AML-193 (cell line): ENCODE data around the gene B4GALNT3.

Source experiments
- DNase-seq, 2 experiments: peaks; one replicate each; lab custom pipeline; 2025; lab: John Stamatoyannopoulos, UW

B4GALNT3 gene

DNA sequence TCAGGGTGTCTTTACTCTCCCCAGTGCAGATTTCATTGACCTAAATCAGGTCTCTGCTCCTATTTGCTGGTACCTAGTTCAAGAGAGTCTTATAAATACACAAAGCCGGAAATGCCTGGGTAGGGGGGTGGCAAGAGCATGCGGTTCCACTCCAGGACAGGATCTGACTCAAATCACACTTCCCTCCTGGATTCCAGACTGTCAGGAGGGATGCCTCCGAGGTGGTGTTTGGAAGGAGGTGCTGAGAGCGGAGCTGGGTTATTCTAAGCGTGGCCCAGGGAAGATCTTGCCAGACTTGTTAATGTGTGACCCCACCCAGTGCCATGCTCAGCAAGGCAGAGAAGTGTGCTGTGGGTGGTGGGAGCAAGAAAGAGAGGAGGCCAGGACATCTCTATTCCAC, 49.8 kb downstream of the B4GALNT3 start:
- no peak for DNase-seq

GRCh38 chr12:510071-510825, 50.5 kb downstream of the B4GALNT3 start:
- no peak for DNase-seq

GRCh38 chr12:512933-513332, 53.2 kb downstream of the B4GALNT3 start:
- no peak for DNase-seq

GRCh38 chr12:513446-513845, 53.7 kb downstream of the B4GALNT3 start:
- no peak for DNase-seq

DNA sequence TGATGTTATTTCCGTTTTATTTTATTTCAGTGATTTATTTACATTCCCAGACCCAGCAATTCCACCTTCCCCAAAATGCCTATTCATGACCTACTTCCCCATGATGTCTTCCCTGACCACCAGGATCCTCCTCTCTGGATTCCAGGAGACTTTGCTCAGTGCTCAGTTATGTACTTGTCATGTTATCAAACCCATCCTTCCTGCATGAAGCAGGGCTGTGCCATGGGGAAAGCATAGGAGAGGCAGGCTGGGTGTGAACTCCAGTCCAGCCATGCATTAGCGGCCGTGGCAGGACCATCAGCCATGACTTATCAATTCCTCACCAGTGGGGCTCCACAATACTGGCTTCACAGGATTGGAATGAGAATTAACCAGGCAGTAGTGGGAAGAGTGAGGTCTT, 57.8 kb downstream of the B4GALNT3 start:
- DNase-seq, result no peak

GRCh38 chr12:520119-520518, 60.4 kb downstream of the B4GALNT3 start:
- DNase-seq, result no peak

DNA sequence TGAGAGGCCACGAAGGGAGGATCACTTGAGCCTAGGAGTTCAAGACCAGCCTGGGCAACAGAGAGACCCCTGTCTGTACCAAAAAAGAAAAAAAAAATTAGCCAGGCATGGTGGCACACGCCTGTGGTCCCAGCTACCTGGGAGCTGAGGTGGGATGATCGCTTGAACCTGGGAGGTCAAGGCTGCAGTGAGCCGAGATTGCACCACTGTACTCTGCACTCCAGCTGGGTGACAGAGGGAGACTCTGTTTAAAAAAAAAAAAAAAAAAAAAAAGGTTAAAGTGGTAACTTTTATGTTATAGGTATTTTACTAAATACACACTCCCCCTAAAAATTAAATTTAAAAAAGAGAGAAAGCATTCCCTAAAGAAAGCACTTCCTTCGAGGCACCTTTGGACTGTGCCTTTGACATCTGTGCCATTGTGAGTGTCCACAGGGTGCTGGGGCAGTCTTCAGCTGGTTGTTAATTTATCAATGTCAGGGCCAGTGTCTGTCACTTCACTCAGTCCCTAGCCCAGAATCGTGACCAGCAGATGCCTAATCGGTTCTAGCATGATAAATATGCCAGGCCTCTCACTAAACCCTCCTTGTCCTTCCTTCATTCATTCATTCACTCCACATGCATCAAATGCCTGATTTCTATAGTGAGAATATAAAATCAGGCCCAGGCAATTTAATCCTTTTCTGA, 63.1 kb downstream of the B4GALNT3 start:
- no peak for DNase-seq

- DNase-seq, result no peak
Observed at GRCh38 chr12:524167-524951, 64.6 kb downstream of the B4GALNT3 start.

DNA sequence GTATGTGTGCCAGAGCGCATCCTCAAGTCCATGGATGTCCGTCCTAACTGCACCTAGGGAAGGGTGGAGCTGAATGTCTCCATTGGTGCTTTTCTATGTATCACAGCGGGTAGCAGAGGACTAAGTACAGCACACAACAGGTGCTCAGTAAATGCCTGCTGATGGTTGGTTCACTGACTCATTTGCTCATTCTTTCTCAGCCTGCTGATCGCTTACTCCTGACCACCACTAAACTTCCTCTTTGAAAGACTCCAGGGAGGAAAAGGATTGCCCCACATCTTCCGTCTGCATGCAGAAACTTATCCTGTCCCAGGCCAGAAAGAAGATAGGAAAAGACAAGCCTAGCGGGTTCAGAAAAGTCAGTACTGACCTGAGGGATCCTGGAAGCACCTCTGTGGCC, 66.3 kb downstream of the B4GALNT3 start:
- peak; percentile 31 for DNase-seq

DNA sequence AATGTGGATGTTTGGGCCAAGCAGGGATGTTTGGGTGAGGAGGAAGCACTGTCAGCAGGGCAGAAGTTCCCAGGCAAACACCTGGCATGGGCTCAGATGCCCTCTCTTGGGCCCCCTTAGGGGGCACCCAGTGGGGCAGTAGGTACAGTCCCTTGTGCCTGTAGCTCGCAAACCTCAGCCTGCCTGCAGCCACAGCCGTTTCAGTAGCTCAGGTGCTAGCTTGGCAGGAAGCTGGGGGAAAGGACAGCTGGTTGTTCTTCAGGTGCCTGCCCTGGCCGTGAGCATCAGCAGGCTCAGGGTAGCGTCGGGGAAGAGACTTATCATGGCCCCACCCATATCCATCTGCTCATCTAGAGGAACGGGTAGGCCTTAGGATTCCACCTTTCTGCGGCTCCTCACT, 67.5 kb downstream of the B4GALNT3 start:
- no peak for DNase-seq

DNA sequence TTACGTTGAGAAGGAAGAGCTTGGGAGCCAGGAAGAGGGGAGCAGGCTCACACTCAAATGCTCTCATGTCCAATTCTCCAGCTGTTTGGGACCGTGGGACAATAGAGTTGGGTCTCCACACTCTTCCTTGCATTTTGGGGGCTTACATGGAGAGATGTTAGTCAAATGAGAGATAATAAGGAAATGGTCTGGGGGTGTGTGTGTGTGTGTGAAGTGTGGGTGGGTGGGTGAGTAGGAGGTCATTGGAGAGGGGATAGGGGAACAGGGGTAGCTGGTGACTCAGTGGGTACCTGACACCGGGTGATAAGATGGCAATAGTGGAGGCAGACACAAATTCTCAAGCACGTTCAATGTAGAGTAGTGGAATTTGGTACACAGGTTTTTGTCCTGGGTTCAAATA, 68.0 kb downstream of the B4GALNT3 start:
- no peak for DNase-seq

GRCh38 chr12:530308-530707, 70.6 kb downstream of the B4GALNT3 start:
- DNase-seq, result no peak

DNA sequence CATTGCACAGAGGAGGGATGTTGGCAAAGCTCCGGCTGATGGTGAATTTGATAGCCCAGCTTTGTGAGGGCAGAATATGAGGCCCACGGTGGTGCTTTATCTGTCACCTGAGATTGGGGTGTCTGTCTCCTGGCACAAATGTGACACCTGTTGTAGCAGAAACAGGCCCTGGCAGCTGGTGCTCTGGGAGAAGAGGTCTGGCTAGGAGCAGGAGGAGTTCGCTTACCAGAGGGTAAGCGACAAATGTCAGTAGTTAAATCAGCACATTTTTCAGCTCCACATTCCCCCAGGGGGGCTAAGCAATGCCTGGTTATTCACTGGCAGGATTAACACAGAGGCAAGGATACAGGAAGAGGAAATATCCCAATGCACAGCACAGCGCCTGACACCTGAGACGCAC, 71.1 kb downstream of the B4GALNT3 start:
- no peak for DNase-seq

DNA sequence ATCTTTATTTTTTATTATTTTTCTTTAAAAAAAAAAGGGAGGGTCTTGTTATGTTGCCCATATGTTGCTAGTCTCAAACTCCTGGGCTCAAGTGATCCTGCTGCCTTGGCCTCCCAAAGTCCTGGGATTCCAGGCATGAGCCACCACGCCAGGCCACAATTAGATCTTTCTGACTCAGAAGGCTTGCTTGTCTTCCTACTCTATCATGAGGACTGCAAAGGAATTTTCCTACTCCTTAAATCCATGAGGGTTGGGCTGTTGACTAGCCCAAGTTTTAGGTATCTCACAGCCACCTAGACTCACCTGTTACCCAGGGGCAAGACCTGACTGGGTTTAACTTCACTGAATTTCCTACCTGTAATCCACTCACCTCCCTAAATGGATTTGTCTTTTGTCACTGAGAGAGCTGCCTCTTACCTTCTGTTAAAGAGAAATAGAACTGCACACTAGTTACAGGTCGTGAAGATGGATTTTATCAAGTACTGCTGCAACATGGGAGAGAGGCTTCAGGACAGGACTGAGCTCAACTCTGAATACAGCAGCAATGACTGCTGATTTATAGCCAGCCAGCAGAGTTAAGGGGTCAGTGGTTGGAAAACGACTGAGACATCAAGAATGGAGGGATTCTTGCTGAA, 72.3 kb downstream of the B4GALNT3 start:
- DNase-seq, result no peak

DNA sequence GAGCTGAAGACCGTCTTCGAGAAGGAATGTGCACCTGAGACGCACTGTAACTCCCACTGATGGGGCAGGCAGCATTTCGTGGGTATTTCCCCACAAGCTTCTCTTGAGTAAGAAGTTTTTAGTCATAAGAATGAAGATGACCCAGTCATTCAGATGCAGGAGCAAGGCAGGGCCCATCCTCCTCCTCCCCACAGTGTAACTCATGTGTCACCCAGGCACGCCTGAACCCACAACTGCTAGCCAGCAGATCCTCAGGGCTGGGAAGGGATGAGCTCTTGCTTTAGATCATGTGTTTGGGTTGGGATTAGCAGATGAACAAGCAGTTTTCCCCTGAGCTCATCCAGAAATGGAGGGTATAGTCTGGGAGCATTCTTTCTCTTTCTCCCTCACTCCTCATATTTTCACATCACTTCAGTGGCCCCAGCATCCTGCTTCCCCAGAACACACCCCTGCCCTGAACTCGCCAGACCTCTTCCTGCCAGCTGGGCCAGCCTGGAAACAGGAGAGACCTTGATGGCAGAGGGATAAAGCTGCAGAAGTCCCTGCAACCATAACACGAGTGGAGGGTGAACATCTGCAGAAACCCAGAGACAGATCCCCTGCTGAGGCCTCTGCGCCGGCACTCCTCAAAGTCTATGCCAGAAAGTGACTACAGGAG, 73.3 kb downstream of the B4GALNT3 start:
- no peak for DNase-seq

- DNase-seq, result no peak
Observed at GRCh38 chr12:533718-534117, 74.0 kb downstream of the B4GALNT3 start.

- DNase-seq, result no peak
Observed at GRCh38 chr12:534216-534615, 74.5 kb downstream of the B4GALNT3 start.

DNA sequence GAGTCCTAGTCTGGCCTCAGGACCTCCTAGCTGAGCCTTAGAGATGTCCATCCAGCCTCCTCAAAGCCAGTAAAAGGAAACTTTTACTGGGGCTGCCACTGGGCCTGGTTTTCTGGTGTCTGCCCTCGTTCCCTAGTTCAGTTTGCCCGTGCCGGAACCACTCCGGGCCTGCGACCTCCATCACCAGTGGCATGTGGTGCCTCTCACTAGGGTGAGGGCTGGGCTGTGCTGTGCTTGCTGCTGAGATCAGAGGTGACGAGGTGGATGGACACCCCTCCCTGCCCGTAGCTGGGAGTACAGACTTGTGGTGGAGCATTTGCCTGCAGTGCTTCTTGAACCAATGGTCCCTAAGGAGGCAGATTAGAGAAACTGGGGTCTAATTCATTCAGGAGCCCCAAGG, 75.7 kb downstream of the B4GALNT3 start:
- no peak for DNase-seq

- no peak for DNase-seq
Observed at GRCh38 chr12:536751-537245, 77.1 kb downstream of the B4GALNT3 start.

- no peak for DNase-seq
Observed at GRCh38 chr12:537772-538171, 78.0 kb downstream of the B4GALNT3 start.

GRCh38 chr12:538731-539539, 79.2 kb downstream of the B4GALNT3 start:
- peak; percentile 52 to 69 for DNase-seq
